ENCODE results near the gene LIPC. TPM values are rescaled to one million over a fixed set of nuclear protein-coding genes. Genes with fewer than 3 reads are reported as not detected.
A peak's percentile ranks its signal among the peaks of the same experiment; 100 is the strongest.

Gene LIPC
- total and polyA plus RNA-seq, 12 donors = 0.22 to 1.3 (median 0.42) TPM; not detected in 1

DNA sequence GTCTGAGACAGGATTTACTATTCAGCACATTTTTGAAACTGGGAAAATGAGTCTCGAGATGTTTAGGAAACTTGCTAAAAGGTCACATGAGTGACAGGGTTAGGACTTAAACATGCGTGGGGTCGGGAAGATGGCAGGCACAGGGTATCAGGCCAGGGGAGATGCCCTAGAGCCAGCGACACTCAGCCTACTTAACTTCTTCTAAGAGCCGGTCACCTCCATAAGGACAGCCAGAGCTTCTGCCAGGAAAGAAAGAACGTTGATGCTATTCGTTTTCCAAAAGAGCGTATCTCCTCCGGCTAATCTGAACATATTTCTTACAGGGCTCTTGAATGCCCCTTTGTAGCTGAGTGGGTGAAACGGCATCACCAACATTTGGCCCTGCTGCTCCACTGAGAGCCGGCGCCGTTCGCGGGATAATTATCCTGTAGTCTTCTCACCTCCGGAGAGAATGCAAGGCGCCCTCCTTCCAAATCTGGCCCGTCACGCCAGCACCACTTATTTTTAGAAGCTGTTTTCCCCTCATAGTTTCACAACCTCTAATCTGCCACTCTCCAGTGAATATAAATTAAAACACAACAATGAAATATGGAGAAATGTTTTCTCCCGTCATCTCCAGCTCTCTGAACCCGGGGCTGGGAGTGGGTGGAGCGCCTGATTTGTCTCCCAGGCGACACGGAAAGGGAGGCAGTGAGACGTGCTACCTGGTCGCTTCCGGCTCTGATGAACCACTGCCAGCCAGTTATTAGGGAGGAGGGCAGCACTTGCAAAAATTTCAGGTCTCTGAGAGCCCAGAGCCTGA is 58.5 kb downstream of the LIPC start:
- 52 to 65% methylated on average over 27 of the region's 27 CpGs for WGBS, 2 donors
- ATAC-seq = peak; percentile 26 to 82 (median 73)

DNA sequence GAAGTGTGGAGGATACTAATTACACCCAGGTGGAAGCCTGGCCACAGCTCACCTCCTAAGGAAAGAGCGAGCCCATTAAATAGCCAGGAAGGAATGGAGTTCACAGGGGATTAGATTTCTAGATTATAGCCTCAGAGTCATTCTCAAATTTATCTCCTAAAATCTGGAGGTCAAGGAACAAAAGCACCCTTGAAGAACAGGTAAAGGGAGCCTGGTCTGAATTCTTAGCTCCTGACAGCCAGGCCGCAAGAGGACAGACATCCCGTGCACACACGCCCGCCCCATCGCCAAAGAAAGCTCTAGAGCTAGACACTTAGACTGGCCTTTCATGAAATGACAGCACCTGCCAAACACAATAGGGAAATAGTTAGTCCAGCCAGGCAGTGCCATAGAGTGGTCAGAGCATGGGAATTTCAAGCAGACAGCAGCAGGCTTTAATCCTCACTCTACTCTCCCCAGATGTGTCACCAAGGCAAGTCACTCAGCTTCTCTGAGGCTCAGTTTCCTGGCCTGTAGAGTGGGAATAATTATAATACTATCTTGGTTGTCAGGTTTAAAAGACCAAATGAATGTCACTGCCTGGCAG is 59.2 kb downstream of the LIPC start:
- intact Hi-C loops (cut with DNase I) = no loop called here
- no peak overlapping the region for H3K4me3 ChIP-seq
- H3K27me3 ChIP-seq = no peaks in the 10 kb centered on the region
- TF ChIP-seq, protein P1, sequence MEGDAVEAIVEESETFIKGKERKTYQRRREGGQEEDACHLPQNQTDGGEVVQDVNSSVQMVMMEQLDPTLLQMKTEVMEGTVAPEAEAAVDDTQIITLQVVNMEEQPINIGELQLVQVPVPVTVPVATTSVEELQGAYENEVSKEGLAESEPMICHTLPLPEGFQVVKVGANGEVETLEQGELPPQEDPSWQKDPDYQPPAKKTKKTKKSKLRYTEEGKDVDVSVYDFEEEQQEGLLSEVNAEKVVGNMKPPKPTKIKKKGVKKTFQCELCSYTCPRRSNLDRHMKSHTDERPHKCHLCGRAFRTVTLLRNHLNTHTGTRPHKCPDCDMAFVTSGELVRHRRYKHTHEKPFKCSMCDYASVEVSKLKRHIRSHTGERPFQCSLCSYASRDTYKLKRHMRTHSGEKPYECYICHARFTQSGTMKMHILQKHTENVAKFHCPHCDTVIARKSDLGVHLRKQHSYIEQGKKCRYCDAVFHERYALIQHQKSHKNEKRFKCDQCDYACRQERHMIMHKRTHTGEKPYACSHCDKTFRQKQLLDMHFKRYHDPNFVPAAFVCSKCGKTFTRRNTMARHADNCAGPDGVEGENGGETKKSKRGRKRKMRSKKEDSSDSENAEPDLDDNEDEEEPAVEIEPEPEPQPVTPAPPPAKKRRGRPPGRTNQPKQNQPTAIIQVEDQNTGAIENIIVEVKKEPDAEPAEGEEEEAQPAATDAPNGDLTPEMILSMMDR (IDR thresholded peaks at IDR 0.05) = no peak
- ATAC-seq (peak in 7 of 8 donors; percentile 60 to 79 (median 73)), DNase-seq (no peak)
- H3K36me3 ChIP-seq = no peaks in the 10 kb centered on the region
- H3K27ac ChIP-seq = peak overlapping the region in 9 of 10 donors; percentile 44 to 80 (median 70)
- 73 to 74% methylated on average over 6 of the region's 6 CpGs for WGBS, 2 donors
- H3K4me1 ChIP-seq = peaks cover 0 to 17% (median 6%) of the 10 kb centered on the region in 9 donors
- H3K9me3 ChIP-seq = peaks cover 0 to 16% (median 8%) of the 10 kb centered on the region in 11 donors

More for the DNA sequence above, 58.5 kb downstream of the LIPC start:
- peak overlapping the region in 9 of 10 donors; percentile 44 to 80 (median 70) for H3K27ac ChIP-seq
- H3K36me3 ChIP-seq = no peaks in the 10 kb centered on the region
- DNase-seq = peak; percentile 29 to 55
- intact Hi-C loops (cut with DNase I) = no loop called here
- peaks cover 0 to 19% (median 6%) of the 10 kb centered on the region in 9 donors for H3K4me1 ChIP-seq
- TF ChIP-seq, protein P1 (IDR thresholded peaks at IDR 0.05) = no peak
- H3K9me3 ChIP-seq = peaks cover 0 to 16% (median 8%) of the 10 kb centered on the region in 11 donors
- no peaks in the 10 kb centered on the region for H3K27me3 ChIP-seq
- peak overlapping the region in 3 of 10 donors; percentile 3 to 17 (median 13) for H3K4me3 ChIP-seq

DNA sequence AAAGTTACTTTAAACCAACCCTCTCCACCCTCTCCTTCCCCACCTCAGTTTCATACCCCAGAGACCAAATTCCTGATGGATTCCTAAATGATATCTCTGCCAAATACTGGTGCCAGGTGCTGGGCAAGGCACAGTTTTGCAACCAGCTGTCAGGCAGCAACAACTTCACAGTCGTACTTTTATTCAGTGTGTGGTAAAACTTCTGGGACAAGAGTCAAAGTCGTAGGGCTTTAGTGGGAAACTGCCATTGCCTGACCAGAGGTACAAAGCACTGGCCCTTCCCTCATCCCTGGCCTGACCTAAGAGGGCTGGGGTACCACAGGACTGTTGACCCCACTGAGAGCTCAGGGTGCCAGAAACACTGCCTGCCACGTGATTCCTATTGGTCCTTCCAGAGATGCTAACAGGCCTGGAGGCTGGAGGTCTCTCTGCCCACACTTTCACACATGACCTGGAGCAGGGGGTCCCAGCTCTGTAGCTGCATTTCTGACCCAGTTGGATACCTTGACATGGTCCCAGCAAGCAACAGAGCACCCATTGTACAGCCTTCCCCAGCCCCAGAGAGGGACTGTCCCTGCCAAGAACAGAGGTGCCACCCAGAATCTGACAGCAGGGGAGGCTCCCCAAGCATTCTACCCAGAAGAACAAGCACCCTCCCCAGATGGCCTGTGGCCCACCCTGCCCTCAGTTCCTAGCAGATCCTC is 59.9 kb downstream of the LIPC start:
- 81 to 84% methylated on average over 3 of the region's 3 CpGs for WGBS, 2 donors
- ATAC-seq (no peak), DNase-seq (no peak)
- H3K27ac ChIP-seq = peak overlapping the region in 7 of 10 donors; percentile 44 to 80 (median 70)
- intact Hi-C loops (cut with DNase I) = no loop called here
- TF ChIP-seq, protein P1 (IDR thresholded peaks at IDR 0.05) = no peak
- no peak overlapping the region for H3K4me3 ChIP-seq
- no peaks in the 10 kb centered on the region for H3K36me3 ChIP-seq
- H3K9me3 ChIP-seq = peaks cover 0 to 16% (median 8%) of the 10 kb centered on the region in 11 donors
- H3K27me3 ChIP-seq = no peaks in the 10 kb centered on the region
- H3K4me1 ChIP-seq = peaks cover 0 to 17% (median 6%) of the 10 kb centered on the region in 9 donors

Data from heart right ventricle (tissue), 16 donors.